Measurements from ENCODE around the gene INO80C. TPM values are rescaled to one million over a fixed set of nuclear protein-coding genes. Genes with fewer than 3 reads are reported as not detected.

INO80C gene
- total RNA-seq, 1 donor from 2014 or later, result 9.0 TPM

DNA sequence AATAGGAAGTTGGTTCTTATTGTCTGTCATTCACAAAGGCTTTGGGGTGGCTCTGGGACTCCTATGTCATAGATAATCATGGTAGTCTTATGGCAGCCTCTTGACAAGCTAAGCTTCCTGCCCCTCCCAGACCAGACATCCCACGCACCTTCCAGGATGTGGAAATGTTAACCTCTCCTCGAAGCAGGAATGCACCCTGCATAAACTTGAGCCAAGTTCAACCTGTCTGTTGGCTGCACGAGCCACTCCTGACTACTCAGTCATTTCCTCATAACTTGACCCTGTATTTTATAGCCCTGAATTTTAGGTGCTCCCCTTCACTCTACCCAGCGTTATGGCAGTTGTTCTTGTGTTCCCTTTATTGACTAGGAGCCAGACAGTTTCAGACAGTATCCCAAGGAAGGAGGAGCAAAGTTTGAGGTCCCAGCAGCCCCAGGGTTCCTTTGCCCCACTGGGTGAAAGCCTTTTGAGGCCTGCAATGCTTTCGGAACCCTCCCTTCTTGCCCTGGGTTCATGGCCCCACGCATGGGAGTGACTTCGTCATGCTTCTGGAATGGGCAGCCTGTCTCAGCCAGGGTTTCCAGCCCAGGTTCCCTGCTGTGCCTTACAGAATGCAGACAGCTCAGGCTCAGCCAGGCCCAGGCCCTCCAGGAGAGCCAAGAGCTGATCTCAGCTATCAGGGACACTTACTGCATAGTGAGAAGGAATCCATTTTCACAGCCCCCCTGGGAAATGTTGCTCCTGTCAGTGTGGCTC, 15.6 kb upstream of the INO80C start:
- no peak for DNase-seq

DNA sequence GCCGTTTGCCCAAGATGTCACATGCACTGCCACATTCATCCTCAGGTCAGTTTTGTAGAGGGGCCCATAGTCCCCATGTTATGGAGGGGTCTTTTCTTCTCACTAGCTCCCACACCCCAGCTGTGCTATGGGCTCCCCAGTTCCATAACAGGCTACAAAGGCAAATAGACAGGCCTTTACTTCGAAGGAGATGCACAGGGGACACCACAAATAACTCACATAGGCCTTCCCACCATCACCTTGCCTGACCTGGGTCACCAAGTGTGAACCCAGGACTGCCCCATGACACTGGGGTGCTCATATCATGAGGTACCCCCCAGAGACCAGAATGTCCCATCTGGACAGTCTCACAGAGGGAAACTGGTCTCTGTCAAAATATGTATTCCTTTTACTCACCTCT, 15.0 kb upstream of the INO80C start:
- DNase-seq, result no peak

DNA sequence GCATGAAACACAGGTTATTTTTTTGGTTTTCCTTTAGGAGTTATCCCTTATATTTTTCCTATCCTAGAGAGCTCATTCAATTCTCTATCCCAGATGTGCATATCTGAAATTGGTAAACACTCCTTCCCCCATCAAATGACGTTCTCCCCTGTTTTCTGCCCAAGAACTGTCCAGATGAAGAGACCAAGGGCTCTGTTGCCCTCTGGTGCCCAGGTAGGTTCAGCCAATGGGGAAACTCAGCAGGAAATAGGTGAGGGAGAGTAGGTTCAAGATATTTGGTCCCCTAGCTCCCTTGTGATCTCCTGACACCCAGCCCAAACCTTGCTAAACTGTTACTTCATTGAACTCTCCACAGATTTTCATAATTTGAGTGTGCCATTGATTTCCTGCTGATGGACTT, 14.1 kb upstream of the INO80C start:
- no peak for DNase-seq

DNA sequence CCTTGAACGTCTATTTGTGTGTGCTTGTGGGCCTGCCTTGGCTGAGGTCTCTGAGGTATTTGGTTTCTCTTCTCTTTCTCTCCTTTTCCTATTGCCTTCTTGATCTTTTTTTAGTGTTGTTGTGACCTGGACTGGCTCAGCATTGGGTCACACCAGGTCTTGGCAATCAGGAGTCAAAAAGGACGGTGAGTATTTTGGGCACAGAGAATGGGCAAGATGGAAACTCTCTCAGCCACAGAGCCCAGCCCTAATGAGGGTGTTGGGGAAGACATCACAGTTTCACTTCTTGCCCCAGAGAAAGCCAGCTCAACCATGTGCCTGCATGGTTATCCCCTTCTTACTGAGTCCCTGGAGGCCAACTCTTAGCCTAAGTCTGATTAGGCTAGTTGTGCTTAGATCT, 13.7 kb upstream of the INO80C start:
- DNase-seq, result no peak

DNA sequence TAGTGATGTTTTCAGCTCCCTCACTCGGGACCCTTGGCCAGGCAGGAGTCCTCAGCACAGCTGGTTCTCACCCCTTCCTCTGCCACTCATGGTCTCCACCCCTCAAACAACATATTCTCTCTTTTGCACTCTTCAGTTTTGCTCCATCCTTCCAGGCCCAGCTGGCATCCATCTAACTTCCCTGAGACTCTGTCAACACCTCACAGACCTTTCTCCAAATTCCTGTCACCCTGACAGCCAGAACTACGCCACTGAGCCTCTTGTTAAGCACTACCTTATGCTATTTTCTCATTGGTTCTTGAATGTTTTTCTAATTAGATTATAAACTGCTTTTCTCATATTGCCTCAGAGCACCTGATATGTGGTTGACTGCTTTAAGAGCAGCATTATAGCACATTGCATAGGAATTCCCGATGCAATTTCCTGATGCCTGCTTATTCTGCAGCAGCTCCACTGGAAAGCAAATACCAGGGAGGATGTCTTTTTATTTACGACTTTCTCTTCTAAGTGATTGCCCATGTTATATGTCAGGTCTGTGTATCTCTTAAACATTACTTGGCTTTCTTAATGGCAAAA, 12.4 kb upstream of the INO80C start:
- no peak for DNase-seq

DNA sequence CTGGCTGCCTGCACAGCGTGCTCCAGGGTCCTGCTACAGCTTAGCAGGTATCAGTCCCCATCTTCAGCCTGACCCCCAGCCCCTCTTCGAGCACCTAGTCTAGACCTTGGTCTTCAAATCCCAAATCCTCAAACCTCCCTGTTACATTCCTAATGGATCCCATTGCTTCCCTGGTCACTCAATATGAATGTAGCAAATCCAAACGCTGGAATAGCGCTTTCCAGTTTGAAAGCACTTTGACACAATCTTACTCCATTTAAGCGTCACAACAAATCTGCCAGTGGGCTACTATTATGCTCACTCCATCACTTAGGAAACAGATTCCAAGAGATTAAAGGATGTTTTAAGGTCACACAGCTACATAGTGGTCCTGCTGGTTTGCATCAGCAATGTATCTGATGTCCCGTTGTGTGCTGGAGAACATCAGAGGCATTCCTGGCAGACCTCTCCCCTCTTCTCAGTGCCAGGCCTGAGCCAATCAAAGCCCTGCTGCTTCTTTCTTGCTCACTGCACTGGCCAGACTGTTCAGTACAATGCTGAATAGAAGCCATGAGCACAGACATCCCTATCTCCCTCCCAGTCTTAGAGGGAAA, 11.1 kb upstream of the INO80C start:
- DNase-seq, result no peak

DNA sequence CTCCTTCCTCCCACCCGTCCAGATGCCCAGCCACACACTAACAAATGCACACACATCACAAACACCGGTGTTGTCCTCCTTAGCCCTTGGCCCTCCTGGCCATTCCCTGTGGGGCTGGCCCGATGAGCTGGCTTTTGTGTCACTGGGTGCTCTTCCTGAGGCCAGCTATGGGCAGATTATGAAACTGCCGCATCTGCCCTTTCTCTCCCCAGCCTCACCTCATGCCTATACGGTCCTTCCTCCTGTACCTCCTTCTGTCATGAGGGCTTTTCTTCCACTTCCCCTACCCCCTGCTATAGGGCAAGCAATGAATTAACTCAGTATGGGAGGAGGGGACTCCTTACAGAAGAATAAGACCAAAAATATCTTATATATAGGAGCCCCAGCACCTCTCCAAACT, 10.3 kb upstream of the INO80C start:
- no peak for DNase-seq

DNA sequence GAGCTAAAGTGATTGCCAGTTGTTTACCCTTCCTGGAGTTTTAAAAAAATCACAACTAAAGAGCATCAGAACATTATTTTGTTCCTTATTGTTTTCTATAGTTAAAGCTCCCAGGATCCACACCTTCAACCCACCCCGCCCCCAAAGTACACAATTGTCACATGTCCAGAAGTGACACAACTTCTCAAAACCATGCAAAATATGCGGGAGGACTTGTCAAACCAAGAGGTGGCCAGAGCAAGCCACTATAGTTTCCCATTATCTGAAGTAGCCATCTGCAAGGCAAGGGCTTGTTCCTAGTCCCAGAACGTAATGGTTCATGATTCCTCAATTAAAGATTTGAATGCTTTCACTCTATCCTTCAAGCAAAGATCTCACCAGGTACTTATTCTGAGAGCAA, 9.9 kb upstream of the INO80C start:
- DNase-seq, result no peak

DNA sequence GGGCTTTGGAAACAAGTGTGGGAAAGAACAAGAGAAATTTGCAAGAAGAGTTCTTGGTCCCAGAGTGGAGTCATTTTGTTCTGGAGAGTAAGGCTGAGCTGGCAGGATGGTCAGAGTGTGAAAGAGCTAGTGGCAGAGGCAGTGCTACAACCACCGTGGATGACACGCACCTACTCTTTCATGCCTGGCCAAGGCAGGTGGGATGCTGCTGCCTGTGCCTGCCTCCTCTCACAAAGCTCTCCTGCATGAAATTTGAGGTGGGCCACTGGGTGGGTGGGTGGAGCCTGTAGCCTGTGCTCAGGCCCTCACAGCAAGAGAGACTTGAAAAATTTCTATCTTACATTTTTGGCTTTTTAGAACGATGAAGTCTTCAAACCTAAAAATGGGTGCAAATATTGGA, 9.4 kb upstream of the INO80C start:
- no peak for DNase-seq

DNA sequence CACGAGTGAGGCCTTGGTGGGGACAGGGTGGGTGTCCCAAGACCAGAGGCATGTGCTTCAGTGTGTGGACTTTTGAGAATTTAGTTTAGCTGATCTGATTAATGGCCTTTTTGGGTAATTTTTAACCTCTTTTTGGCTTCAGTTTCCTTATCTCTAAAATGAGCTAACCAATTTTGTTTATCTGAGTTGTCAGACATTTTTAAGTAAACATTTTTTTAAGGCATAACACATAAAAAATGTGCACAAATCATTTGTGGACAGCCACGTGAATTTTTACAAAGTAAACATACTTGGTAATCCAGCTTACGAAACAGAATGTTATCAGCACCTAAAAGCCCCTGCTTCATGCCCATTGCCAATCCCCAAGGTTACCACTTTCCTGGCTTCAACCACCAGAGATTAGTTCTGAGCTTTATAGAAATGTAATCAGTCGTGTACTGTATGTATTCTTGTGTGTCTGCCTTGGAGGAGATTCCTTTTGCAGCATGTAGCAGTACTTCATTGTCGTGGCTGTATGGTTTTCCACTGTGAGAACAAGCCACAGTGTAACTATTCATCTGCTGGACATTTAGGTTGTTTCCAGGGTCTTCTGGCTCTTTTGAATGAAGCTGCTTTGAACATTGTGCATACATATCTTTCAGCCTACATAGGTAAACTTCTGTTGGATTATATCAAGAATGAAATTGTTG, 8.4 kb upstream of the INO80C start:
- no peak for DNase-seq

DNA sequence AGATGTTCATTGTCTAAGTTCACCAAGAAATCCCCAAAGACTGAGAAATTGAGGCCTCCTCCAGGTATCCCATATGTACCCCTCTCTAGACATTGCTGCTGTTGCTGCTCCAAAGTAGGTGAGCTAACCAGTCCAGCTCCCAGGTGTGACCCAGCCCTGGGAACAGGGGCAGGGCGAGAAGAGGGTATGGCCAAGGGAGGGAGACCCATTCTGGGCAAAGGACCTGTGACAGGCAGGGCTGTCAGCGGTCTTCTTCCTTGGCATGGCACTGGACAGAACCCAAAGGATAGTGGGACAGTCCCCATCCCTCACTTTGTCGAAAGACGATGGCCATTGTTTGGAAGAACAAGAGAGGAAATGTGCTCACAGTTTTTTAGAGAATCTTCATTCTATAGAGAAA, 7.2 kb upstream of the INO80C start:
- no peak for DNase-seq

DNA sequence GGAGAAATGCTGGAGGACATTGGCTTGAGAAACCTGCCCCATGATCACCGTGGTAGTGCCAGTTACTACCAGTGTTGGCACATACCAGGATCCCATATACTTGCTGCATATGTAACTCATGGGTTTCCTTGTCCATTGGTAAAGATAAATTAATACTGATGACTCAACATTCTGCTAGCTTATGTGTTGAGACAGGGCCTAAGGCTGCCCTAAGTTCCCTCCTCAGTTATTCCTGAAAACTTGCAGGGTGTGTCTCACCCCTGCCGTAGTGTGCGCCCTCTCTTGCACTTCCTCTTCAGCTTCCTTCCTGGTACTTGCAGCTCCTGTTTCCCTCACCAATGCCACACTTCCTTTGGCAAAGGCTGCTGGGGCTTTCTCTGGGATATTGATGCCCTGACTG, 4.3 kb upstream of the INO80C start:
- DNase-seq, result no peak

DNA sequence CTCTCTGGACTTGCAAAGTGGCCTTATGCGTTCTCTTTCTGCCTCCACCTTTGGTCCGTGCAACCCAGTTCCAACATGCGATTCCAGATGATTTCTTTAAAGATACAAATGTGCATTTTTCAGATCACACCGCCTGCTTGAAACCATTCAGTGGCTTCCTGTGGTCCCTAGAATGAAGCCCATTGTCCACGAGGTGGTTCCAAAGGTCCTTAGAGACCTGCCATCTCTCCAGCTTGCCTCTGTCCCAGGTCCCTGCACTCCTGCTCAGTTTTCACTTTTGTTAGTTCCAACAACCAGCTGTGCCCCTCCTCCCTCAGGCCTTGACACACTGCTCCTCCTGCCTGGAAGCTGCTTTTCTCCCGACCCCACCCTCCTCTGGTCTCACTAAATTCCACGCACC, 3.6 kb upstream of the INO80C start:
- no peak for DNase-seq

DNA sequence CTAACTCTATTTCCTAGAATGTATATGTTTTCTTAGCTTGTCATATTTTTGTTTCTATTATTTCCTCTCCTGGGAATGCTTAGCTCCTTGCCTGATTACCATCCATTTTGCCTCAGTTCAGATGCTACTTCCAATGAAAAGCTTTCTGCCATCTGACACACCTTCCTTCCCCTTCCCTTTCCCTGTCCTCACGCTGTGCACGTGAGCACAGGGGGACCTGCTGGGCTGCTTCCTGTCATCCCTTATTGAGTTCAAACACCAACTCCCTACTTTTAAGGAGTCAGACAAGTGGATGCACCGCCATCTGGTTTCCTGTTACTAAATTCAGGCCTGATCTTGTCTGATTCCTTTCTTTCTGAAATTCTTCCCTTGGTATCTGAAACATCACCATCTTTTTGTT, 2.4 kb upstream of the INO80C start:
- DNase-seq, result no peak

DNA sequence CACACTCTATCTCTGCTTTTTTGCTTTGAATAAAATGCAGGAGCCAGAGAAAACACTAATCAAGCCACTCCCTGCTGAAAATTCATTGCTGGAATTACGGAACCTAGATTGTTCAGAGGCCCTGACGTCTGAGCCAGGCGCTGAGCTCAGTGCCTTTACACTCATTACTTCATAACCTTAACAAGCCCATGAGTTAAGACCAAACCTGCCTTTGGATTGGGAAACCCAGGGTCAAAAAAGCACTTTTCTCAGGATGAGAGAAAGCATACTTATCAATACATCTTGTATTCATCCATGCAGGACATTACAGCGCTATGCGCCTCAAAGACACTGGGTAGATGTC, 762 bp downstream of the INO80C start:
- DNase-seq, result no peak

DNA sequence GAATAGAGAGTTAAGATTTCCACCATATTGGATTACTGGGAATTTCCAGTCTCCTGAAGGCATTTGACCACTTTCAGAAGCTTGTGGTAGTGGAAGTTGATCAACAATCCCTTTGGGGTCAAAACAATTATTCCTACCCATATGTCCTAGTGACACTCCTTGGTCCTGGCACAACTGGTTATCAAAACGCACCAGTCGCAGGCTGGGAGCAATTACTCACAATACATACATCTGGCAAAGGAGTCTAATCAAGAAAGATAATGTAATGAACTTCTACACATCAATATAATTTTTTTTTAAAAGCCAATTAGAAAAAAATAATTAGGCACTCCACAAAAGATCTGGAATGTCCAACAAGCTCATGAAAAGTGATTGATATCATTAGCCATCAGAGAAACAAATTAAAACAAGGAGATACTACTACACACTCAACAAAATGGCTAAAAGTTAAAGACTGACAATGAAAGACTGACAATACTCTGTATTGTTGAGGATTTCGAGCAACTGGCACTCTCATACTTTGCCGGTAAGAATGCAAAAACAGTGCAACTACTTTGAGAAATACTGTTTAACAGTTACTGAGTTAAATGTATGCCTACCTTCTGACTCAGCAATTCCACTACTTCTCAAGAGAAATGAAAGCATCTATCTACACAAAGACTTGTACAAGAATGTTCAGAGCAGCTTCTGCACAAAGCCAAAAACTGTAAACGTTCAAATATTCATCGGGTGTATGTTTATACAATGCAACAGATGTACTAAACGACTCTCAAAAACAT, 2.0 kb downstream of the INO80C start:
- no peak for DNase-seq

DNA sequence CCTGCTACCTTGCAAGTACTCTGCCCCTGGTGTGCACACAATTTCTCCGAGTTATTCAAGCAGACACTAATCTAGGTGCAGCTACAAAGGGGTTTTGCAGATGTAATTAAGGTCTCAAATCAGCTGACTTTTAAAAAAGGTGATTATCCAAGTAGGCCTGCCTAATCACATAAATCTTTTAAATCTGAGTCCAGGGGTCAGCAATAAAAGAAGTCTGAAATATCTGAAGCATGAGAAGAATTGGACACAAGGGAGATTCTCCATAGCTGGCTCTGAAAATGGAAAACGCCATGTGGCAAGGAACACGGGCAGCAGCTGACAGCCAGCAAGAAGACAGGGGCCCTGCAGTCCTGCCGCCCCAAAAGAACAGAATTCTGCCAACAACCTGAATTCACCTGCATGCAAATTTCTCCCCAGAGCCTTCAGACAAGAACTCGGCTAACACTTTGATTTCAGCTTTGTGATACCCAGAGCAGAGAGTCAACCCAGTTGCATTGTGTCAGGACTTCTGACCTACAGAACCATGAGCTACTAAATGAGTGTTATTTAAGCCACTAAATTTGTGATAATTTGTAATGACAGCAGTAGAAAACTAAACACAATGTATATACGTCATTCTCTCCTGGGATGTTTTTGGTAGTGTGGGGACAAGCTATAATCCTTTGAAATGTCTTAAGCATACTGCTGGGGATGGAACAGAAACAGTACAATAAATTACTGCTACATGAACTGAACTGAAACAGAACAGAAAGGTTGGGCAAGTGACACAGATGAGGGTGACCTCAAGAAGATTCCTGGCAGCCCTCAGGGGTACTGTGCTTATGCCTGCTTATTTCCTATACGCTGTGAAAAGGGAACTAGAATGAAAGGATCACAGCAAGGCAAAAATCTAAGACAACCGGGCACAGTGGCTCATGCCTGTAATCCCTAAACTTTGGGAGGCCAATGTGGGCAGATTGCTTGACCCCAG, 3.2 kb downstream of the INO80C start:
- DNase-seq, result no peak

DNA sequence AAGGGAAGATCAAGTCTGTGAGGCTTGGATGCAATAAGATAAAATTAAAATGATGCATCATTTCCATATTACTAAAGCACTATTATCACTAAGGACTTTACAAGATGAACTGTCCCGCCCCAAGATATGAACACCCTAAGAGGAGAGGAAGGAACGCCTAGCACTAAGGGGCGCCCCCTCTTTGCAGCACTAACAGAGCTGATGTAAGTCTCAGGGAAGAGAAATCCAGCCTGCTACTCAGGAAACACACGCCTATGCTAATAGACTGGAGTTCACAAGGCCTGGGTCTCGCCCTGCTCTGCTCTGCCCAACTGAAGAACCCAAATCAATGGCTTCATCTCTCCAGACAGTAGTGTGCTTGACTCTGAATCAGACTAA, 6.1 kb downstream of the INO80C start:
- DNase-seq, result no peak

DNA sequence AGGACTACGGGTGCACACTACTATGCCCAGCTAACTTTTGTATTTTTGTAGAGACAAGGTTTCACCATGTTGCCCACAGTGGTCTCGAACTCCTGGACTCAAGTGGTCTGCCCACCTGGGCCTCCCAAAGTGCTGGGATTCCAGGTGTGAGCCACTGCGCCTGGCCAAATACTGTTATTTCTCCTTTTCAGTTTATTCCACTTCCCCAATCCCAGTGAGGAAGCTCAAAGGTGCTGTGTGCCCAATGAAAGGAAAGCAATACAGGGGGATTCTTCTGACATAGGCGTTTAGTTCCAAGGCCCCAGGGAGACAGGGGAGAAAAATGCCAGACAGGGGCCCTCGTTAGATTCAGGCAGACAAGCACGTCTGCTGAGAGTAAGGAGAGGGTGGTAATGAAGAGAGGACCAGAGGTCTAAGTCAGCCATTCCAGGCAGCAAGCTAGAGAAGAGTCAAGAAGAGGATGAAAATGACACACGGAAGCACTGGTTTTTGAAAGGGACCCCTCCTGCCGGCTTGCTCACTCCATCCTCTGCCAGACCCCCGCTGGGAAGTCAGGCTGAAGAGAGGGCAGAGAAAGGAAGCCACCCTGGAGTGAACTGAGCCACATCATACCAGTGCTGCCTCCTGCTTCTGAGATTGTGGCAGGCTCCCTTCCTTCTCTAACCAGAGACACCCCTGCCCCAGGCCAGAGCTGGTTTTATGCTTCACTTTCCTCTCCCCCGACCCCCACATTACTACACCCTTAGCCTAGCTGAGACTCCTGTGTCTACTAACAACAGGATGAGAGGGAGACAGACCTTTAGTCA, 6.7 kb downstream of the INO80C start:
- no peak for DNase-seq

DNA sequence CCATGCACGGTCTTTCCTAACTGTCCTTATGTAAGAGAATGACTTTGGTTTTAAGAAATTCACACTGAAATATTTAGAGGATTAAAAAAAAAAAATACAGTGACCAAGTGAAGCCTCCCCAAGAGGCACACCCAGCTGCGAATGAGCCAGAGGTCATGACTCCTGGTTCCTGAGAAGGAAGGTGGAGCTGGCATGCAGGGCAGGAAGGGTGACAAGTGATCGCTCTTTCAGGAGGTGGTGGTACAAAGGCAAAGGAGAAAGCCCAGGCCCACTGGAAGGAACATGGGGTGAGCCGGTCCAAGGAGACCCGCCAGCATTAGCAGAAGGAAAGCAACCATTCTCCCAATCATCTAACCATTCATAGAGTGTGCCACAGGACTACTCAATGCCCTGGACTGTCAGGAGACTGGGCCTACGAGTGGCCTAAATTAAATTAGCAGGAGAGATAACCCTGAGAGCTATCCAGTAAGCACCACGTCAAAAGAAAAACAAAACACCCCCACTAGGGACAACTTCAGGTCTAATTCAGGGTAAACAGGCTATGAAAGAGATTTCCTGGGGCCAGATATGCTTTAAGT, 7.8 kb downstream of the INO80C start:
- DNase-seq, result no peak
